Esophagus muscularis mucosa (tissue), 4 donors: ENCODE results near the gene KANTR.

Source experiments
- CTCF ChIP-seq, 3 experiments: fragments of 200-600 bp in 2 of 3; fragments of 450-650 bp in 1 of 3; sonication (generic) in 2 of 3; IDR thresholded peaks; one replicate each; pipeline ENCODE4 v1.5.1; 2017 to 2019; ENCODE audit warnings: antibody characterized with exemption in 3 of 3, mild to moderate bottlenecking in 2 of 3, moderate library complexity in 1 of 3
- EP300 ChIP-seq: sonication (generic); formaldehyde crosslinking; IDR thresholded peaks from one replicate; pipeline ENCODE4 v1.6.1; 2017; ENCODE audit warnings: antibody characterized with exemption
- POLR2A ChIP-seq: fragments of 450-650 bp; IDR thresholded peaks from one replicate; pipeline ENCODE4 v1.6.1; 2017; ENCODE audit warnings: antibody characterized with exemption, moderate library complexity, mild to moderate bottlenecking, low read depth
- POLR2AphosphoS5 ChIP-seq, 2 donors: sonication (generic); formaldehyde crosslinking; IDR thresholded peaks; one replicate each; pipeline ENCODE4 v1.6.1; 2017; ENCODE audit warnings: antibody characterized with exemption in 2 of 2

- TF ChIP-seq POLR2AphosphoS5 (IDR thresholded peaks at IDR 0.05) (no peak), CTCF (IDR thresholded peaks at IDR 0.05) (no peak), POLR2A (no peak), EP300 (no peak)
Measured at GRCh38 chrX:53049127-53049517, 44.8 kb upstream of the KANTR start.
